Measurements from ENCODE around the gene BRINP3.

BRINP3 gene

GRCh38 chr1:190444464-190444863 lies 33.2 kb downstream of the BRINP3 start:
- DNase-seq, result no peak

DNA sequence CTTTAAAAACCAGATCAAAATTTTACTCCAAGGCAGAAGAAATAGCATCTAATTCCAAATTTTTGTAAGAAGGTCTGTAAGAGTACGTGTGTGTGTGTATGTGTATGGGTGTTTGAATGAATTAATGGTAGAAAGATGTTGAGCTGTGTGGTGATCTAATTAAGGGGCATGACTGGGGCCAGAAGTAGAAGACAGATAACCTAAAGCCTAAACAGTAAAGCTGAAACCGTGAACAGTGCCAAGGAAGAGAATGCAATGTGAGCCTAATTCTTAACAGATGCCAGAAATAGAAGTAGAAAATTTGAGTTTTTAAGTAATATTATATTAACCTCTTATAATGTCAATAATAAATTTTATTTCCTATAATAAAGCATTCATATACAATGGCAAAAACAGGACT lies 38.2 kb downstream of the BRINP3 start:
- DNase-seq, result no peak

GRCh38 chr1:190436615-190437014 lies 41.0 kb downstream of the BRINP3 start:
- DNase-seq, result no peak

DNA sequence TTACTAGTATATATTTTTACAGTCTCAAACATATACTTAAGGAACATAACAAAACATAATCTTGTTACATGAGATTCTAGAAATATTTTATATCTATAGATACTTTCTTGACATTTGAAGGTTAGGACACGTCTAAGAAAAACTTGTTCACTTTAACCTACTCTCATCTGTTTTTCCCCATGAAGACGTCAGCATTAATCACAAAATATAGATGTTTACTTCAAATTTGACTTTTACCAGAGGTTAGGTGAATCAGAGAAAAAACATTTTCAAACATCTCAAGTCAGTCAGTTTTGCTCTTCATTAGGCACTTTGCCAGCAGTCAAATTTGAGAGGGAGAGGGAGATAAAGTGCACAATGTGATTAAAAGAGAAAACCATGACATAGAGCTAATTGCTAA lies 47.7 kb downstream of the BRINP3 start:
- no peak for DNase-seq

GRCh38 chr1:190429141-190429540 lies 48.5 kb downstream of the BRINP3 start:
- DNase-seq, result no peak

- DNase-seq, result no peak
Measured at GRCh38 chr1:190416239-190416638, 61.4 kb downstream of the BRINP3 start.

DNA sequence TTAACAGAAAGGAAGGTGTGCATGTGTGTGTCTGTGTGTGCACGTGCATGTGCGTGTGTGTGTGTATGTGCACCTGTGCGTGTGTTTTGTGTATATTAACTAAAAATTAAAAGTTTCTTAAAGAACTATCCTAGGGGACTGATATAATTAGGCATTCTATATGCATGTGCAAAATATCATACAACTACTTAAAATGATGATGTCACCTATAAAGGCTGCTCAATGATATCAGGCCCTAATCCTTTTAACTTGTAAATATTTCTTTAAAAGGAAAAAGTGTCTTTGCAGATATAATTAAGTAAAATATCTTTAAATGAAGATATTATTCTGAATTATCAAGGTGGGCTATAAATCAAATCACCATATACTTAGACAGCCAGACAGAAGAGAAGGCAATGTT lies 64.5 kb downstream of the BRINP3 start:
- DNase-seq, result no peak

DNA sequence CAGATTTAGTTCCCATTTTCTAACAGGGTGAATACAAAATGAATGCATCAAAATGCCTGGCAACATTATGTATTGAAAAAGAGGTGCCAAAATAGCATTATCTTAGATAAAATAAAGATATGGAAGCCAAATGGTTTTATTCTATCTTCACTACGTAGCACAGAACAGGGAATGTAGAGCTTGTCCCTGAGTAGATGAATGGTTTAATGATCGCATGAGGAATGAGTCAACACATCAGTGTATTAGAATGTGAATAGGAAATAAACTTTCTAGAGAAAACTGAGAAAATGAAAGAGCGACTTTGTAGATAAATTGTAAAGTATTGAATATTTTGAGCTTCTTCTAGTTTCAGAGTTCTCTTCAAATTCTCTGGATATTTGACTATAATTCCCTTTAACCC lies 74.3 kb downstream of the BRINP3 start:
- DNase-seq, result no peak

DNA sequence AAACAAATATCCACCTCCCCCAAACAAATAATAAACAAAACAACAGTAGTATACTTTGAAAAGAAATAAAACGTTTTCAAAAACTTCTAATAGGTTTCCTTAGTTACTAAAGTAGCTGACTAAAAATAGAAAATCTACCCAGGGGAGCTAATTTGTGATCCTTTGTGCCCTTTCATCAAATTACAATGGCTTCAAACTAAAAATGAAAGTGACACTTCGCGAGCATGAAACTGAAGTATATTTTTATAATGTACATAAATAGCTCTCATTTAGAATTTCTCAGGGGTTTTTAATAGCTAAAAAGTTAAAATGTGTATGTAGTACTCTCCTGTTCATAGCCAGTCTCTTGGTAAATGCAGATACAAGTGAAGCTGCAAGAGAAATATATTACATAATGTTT lies 78.4 kb downstream of the BRINP3 start:
- no peak for DNase-seq

DNA sequence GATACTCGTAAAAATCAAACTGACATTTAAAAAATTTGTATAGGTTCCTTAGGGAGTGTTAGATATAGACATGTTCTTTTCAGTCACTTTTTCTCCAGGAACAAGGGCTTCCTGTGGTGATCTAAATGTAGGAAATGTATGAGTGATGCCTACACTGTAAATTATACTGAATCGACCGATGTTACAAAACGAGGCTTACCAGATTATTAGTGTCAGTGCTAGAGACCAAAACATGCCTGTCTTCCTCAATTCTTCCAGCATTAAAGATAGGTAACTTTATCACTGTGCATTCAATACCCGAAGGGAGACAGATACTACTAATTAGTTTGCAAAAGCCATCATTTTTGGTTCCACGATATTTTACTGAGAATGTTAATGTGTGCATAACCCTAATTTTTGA lies 86.1 kb downstream of the BRINP3 start:
- no peak for DNase-seq

- DNase-seq, result no peak
Measured at GRCh38 chr1:190377991-190378390, 99.7 kb downstream of the BRINP3 start.

- DNase-seq, result no peak
Measured at GRCh38 chr1:190377294-190377693, 100.4 kb downstream of the BRINP3 start.

DNA sequence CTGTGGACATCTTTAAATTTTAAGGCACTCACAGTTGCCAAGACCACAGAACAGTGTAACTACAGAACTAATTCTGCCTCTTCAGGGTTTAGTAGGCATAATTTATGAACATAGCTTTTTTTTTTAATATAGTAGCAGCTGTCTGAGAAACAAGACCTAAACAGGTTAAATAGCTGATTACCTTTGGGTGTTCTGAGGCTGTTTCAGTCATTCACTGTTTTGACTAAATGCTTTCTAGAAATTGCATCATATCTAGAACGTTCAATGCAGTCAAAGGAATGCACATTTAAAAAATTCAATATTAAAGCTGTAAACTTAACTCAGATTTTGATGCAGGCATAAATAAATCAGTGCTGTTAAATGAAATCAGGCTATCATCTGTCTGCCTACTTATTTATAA lies 101.6 kb downstream of the BRINP3 start:
- no peak for DNase-seq

DNA sequence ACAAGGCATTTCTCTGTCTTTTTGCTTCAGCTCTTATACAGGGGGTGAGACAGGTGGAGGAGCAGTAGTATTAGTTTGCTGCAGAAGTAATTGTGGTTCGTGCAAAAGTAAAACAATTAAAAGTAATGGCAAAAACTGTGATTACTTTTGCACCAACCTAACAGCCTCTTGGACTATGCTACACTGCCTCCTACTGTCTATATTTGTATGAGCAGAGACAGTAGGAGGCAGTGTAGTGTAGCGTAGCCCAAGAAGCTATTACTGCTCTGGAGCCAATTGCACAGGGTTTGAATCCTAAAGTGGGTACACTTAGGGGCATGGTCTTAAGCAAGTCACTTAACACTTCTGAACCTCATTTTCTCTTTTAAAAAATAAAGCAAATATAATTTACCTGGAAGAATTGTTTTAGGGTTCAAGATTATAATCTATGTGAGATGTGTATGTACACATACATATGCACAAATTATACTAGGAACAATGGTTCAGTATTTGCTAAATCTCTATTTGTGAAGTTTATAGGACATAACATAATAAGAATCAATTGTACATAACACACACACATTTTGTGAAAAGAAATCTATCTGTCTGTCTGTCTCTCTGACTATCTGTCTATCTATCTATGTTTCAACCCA lies 103.8 kb downstream of the BRINP3 start:
- DNase-seq, result no peak

GRCh38 chr1:190367200-190367599 lies 110.5 kb downstream of the BRINP3 start:
- no peak for DNase-seq

- no peak for DNase-seq
Measured at GRCh38 chr1:190365283-190365682, 112.4 kb downstream of the BRINP3 start.

DNA sequence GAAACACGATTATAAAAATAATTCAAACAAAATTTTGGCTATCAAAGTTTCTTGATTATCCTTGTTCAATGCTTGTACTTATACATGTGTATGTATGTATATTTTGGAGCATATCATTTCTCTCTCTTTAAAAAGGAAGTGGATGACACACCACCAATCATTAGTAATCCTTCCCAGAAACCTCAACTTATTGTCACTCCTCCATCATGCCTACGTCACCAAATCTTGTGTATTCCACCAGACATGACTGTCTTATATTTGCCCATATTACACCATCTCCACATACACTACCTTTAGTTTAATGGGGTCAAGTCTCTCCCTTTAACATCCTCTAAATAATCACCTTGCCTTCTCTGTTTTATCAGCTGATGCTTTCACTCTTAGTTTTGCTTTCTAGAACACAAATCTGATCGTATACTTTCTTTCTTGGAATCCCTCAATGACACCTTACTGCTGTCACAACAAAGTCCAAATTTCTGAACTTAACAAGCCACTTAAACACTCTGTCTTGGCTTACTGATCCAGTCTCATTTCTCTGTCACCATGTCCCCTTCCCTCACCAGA lies 124.0 kb downstream of the BRINP3 start:
- DNase-seq, result no peak

- DNase-seq, result no peak
Measured at GRCh38 chr1:190344454-190344853, 133.2 kb downstream of the BRINP3 start.

GRCh38 chr1:190338829-190339228 lies 138.8 kb downstream of the BRINP3 start:
- no peak for DNase-seq

DNA sequence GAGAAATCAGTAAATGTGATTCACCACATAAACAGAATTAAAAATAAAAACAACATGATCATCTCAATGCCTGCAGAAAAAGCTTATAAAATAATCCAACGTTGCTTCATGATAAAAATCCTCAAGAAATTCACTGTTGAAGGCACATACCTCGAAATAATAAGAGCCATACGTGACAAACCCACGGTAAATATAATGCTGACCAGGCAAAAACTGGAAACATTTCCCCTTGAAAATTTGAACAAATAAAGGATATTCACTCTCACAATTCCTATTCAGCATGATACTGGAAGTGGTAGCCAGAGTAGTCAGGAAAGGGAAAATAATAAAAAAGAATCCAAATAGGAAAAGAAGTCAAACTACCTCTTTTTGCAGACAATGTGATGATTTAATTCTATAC lies 148.8 kb downstream of the BRINP3 start:
- no peak for DNase-seq

- no peak for DNase-seq
Measured at GRCh38 chr1:190328361-190328760, 149.3 kb downstream of the BRINP3 start.

DNA sequence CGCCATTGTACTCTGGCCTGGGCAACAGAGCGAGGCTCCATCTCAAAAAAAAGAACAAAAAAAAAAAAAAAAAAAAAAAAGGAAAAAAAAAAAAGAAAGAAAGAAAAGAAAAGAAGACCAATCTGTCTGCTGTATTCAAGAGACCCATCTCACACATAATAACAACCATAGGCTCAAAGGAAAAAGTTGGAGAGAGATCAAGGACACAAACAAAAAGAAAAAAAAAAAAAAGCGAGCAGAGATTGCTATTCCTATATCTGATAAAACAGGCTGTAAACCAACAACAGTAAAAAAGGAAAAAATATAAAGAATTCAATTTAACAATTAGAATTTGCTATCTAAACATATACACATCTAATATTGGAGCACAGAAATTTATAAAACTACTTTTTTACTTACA lies 150.4 kb downstream of the BRINP3 start:
- DNase-seq, result no peak

GRCh38 chr1:190323530-190323929 lies 154.1 kb downstream of the BRINP3 start:
- DNase-seq, result no peak

DNA sequence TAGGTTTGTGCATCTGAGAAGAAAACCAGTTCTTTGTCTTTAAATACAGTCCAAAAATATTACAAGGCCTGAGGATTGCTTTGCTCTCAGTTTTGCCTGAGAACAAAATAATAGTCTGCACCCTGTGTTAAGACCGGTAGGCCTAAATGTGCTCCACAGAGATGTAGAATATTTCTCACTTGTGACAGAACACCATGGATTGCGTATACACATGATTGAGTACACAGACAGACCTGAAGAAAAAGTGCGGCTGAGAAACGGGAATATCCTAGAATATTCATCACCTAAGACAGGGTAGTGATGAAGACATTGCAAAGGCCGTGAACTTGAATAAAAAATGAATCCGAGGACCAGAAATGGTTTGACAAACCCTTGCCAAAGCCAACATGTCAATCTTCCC lies 155.4 kb downstream of the BRINP3 start:
- no peak for DNase-seq

- no peak for DNase-seq
Measured at GRCh38 chr1:190320952-190321351, 156.7 kb downstream of the BRINP3 start.
